ENCODE measurements around the gene NDFIP2. TPM values are rescaled to one million over a fixed set of nuclear protein-coding genes. Genes with fewer than 3 reads are reported as not detected.

Gene NDFIP2
- total RNA-seq, 3 donors from 2014 or later, result 248 to 281 (median 274) TPM

DNA sequence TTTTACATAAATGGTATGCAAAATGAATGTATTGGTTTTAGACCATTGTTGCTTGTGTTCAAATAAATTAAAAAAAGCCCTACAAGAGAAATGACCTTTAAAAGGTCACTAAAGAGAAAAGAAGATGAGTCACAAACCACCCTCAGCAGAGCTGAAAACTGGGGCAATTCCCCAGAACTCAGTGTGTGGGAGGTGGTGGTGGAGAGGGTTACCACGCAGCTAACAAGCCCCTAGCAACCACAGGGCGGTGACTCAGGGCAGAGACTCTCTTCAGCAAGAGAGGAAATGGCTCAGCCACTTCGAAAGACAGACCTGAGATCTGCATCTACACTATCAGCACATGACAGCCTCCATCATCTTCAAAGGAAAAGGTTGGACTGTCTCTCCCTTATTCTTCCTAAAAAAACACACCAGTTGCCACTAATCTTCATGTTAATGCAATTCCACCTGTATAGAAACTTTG is 29.4 kb upstream of the NDFIP2 start:
- DNase-seq (peak; percentile 92), ATAC-seq (peak; percentile 98)
- H3K9me3 Mint-ChIP-seq, result peaks cover 5% of the 10 kb centered on the region
- H3K36me3 Mint-ChIP-seq (ENCODE audit: insufficient read depth), result no peaks in the 10 kb centered on the region
- peaks cover 70% of the 10 kb centered on the region for H3K4me1 Mint-ChIP-seq (ENCODE audit: low read depth)
- peak overlapping the region; percentile 66 for H3K4me3 Mint-ChIP-seq
- no peaks in the 10 kb centered on the region for H3K27me3 Mint-ChIP-seq (ENCODE audit: low read depth)

DNA sequence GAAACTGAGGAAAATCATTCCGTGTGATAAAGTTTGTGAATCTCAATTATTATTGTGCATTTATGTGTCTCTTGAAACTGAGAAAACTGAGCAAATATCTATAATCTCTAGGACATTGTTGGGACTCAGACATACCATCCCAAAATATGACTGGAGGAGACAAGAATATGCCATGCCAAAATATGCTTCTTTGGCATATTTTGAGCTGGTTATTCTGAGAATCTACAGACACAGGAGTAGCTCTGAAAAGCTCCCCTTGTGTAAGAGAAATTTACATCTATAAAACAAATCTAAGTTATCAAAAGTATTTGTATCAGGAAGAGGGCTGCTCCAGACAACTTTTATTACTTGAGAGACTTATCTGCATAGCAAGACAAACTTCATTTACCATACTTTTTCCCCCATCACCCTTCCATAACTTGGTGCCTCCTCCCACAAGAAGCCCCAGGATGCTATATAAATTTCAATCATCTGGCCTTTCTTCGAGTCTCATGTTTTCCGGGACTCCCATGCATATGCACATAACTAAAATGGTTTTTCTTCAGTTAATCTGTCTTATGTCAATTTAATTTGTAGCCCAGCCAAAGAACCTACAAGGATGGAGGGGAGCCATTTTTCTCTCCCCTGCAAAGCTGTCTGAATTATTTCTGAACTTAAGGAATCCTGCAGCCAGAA is 28.6 kb upstream of the NDFIP2 start:
- no peak for DNase-seq
- Mint-ChIP-seq H3K9me3 (peaks cover 5% of the 10 kb centered on the region), H3K36me3 (ENCODE audit: insufficient read depth) (no peaks in the 10 kb centered on the region), H3K4me3 (peak overlapping the region; percentile 66), H3K4me1 (ENCODE audit: low read depth) (peaks cover 71% of the 10 kb centered on the region), H3K27me3 (ENCODE audit: low read depth) (no peaks in the 10 kb centered on the region)
- ATAC-seq, result no peak

DNA sequence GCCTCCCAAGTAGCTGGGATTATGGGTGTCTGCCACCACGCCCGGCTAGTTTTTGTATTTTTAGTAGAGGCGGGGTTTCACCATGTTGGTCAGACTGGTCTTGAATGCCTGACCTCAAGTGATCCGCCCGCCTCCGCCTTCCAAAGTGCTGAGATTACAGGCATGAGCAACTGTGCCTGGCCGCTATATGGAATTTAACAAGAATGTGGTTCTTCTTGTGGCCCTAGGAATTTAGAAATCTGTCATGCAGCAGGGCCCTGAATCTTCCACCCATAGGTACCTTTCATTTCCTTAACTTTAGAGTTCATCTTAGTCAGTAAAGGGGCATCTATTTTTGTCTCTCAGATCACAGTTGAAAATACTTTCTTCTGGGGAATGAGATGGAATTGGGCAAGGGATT is 25.6 kb upstream of the NDFIP2 start:
- no peak overlapping the region for H3K4me3 Mint-ChIP-seq
- H3K27me3 Mint-ChIP-seq (ENCODE audit: low read depth), result no peaks in the 10 kb centered on the region
- ATAC-seq (no peak), DNase-seq (no peak)
- H3K9me3 Mint-ChIP-seq, result no peaks in the 10 kb centered on the region
- H3K4me1 Mint-ChIP-seq (ENCODE audit: low read depth), result peaks cover 48% of the 10 kb centered on the region
- no peaks in the 10 kb centered on the region for H3K36me3 Mint-ChIP-seq (ENCODE audit: insufficient read depth)

DNA sequence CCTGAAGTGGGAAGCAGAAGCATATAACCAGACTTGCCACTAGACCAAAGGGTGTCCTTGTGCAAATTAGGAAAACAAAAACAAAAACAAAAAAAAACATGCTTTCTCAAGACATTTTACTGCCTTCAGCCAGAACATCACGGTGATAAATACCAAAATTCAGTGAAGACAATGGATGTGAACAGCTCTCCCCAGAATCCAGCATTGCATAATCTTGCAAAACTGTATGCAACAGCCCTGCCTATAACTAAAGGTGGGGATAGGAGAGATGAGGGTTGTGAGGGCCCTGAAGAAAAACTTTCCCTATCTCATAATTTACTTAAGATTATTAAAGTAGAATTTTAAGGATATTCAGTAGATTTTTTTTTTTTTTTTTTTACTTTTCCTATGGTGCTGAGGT is 24.9 kb upstream of the NDFIP2 start:
- DNase-seq (no peak), ATAC-seq (no peak)
- Mint-ChIP-seq H3K27me3 (ENCODE audit: low read depth) (no peaks in the 10 kb centered on the region), H3K4me3 (no peak overlapping the region), H3K9me3 (no peaks in the 10 kb centered on the region), H3K4me1 (ENCODE audit: low read depth) (peaks cover 45% of the 10 kb centered on the region), H3K36me3 (ENCODE audit: insufficient read depth) (no peaks in the 10 kb centered on the region)

DNA sequence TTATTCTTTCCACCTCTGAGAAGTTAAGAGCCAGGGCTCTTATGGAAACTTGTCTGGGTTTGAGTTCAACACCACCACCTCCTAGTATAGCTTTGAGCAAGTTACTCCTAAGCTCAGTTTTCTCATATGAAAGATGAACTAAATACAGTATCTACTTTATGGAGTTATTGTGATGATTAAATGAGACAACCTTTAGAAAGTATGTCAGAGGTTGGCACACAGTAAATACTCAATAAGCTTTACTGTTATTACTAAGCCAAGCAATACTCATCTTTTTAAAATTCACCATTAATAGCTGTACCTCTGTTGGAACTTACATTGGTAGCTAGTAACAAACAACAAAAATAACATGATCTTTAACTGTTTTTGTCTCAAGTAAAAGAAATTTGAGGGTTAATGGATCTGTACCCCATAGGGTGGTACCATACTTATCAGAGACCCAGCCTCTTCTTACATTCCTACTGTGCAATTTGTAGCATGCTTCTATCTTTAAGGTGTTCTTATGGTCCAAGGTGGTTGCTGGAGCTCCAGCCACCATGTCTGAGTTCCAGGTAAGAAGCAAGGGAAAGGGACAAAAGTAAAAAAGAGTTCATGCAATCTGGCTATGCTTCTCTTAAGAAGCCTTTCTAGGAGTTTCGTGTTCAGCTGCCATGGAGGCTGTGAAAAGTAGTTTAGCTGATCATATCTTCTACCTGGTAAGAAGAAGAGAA is 24.1 kb upstream of the NDFIP2 start:
- H3K36me3 Mint-ChIP-seq (ENCODE audit: insufficient read depth), result no peaks in the 10 kb centered on the region
- no peaks in the 10 kb centered on the region for H3K9me3 Mint-ChIP-seq
- no peak overlapping the region for H3K4me3 Mint-ChIP-seq
- peaks cover 38% of the 10 kb centered on the region for H3K4me1 Mint-ChIP-seq (ENCODE audit: low read depth)
- DNase-seq, result no peak
- H3K27me3 Mint-ChIP-seq (ENCODE audit: low read depth), result no peaks in the 10 kb centered on the region
- peak; percentile 49 to 65 for ATAC-seq

DNA sequence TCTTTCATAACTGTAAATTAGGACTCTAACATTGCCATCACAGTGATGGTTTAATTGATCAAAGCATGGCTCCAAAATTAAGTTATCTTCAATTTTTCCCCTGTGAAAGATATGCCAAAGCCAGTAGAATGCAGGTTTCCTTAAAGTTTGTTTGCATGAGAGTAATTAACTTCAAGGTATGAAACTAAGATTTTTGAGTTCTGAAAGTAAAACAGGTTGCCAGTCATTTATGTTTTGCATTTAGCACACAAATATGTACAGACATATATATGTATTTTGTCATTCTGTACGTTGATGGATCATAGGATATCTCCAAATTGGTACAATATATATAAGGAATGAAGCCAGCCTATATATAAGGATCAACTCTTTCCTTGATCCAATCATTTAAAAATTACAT is 23.6 kb upstream of the NDFIP2 start:
- no peak for DNase-seq
- H3K27me3 Mint-ChIP-seq (ENCODE audit: low read depth), result no peaks in the 10 kb centered on the region
- peaks cover 32% of the 10 kb centered on the region for H3K4me1 Mint-ChIP-seq (ENCODE audit: low read depth)
- no peaks in the 10 kb centered on the region for H3K9me3 Mint-ChIP-seq
- ATAC-seq, result peak; percentile 35 to 38
- H3K4me3 Mint-ChIP-seq, result no peak overlapping the region
- no peaks in the 10 kb centered on the region for H3K36me3 Mint-ChIP-seq (ENCODE audit: insufficient read depth)

DNA sequence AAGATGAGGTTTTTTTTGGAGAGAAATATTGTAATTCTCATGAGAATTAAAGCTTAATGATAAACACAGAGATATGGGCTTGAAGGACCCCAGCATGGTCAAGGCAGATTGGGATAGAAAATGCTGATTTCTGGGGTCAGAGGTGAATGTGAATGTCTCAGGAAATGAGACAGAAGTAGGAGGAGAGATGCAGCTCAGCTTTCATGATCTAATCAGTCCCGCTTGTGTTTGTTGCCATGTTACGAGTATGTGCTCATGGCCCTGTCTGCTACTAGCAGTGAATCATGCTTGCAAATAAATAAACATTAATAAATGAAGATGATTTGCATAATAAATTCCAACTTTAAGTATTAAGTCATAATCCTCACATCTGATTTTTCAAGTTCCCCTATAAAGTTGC is 23.0 kb upstream of the NDFIP2 start:
- Mint-ChIP-seq H3K27me3 (ENCODE audit: low read depth) (no peaks in the 10 kb centered on the region), H3K4me1 (ENCODE audit: low read depth) (peaks cover 29% of the 10 kb centered on the region), H3K36me3 (ENCODE audit: insufficient read depth) (no peaks in the 10 kb centered on the region), H3K4me3 (no peak overlapping the region), H3K9me3 (no peaks in the 10 kb centered on the region)
- DNase-seq, result no peak
- peak; percentile 62 to 76 for ATAC-seq

GRCh38 chr13:79458436-79458835 is 22.5 kb upstream of the NDFIP2 start:
- peaks cover 26% of the 10 kb centered on the region for H3K4me1 Mint-ChIP-seq (ENCODE audit: low read depth)
- H3K9me3 Mint-ChIP-seq, result no peaks in the 10 kb centered on the region
- no peak for ATAC-seq
- H3K36me3 Mint-ChIP-seq (ENCODE audit: insufficient read depth), result no peaks in the 10 kb centered on the region
- no peak for DNase-seq
- H3K27me3 Mint-ChIP-seq (ENCODE audit: low read depth), result no peaks in the 10 kb centered on the region
- no peak overlapping the region for H3K4me3 Mint-ChIP-seq

DNA sequence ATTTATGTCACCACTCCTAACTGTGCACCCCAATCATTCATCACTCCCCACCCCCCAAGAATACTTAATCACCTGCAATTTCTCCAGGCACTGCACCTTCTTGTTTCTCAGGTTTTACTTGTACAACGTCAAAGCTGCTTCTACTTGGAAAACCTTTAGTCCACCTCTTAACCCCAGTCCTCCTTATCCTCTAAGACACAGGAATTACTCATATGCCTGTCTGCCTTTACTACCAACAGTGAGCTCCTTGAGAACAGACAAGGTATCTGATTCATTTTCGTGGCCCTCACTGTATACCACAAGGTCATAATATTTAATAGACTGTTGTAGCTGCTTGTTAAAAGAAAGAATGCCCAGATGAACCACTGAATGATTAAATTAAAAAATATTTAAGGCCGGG is 21.0 kb upstream of the NDFIP2 start:
- Mint-ChIP-seq H3K4me1 (ENCODE audit: low read depth) (peaks cover 24% of the 10 kb centered on the region), H3K27me3 (ENCODE audit: low read depth) (no peaks in the 10 kb centered on the region), H3K36me3 (ENCODE audit: insufficient read depth) (no peaks in the 10 kb centered on the region), H3K4me3 (no peak overlapping the region), H3K9me3 (no peaks in the 10 kb centered on the region)
- DNase-seq (no peak), ATAC-seq (no peak)

GRCh38 chr13:79462895-79463294 is 18.1 kb upstream of the NDFIP2 start:
- H3K4me3 Mint-ChIP-seq, result no peak overlapping the region
- peaks cover 11% of the 10 kb centered on the region for H3K4me1 Mint-ChIP-seq (ENCODE audit: low read depth)
- no peak for ATAC-seq
- H3K27me3 Mint-ChIP-seq (ENCODE audit: low read depth), result no peaks in the 10 kb centered on the region
- H3K36me3 Mint-ChIP-seq (ENCODE audit: insufficient read depth), result no peaks in the 10 kb centered on the region
- DNase-seq, result no peak
- no peaks in the 10 kb centered on the region for H3K9me3 Mint-ChIP-seq

DNA sequence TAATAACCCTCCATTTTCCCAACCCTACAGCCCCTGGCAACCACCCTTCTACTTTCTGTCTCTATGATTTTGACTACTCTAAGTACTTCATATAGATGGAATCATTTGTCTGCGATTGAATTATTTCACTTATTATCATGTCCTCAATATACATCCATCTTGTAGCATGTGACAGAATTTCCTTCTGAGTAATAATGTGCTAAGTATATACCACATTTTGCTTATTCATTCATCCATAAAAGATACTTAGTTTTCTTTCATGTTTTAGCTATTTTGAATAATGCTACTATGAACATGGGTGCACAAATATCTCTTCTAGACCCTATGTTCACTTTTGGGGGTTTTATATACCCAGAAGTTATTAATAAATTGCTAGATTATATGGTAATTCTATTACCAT is 17.4 kb upstream of the NDFIP2 start:
- no peaks in the 10 kb centered on the region for H3K36me3 Mint-ChIP-seq (ENCODE audit: insufficient read depth)
- no peak for DNase-seq
- no peaks in the 10 kb centered on the region for H3K9me3 Mint-ChIP-seq
- peaks cover 9% of the 10 kb centered on the region for H3K4me1 Mint-ChIP-seq (ENCODE audit: low read depth)
- H3K4me3 Mint-ChIP-seq, result no peak overlapping the region
- ATAC-seq, result peak; percentile 55 to 80
- no peaks in the 10 kb centered on the region for H3K27me3 Mint-ChIP-seq (ENCODE audit: low read depth)

DNA sequence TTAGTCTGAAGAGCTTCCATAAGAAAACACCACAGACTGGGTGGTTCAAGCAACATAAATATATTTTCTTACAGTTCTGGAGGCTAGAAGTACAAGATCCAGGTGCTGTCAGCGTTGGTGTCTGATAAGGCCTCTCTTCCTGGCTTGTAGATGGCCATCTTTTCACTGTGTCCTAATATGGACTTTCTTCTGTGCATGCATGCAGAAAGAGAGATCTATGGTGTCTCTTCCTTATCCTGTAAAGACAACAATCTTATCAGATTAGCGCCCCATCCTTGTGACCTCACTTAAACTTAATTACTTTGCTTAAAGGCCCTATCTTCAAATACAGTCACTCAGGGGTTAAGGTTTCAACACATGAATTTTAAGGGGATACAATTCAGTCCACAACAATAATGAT is 14.1 kb upstream of the NDFIP2 start:
- Mint-ChIP-seq H3K4me3 (no peak overlapping the region), H3K4me1 (ENCODE audit: low read depth) (peaks cover 9% of the 10 kb centered on the region), H3K36me3 (ENCODE audit: insufficient read depth) (no peaks in the 10 kb centered on the region), H3K27me3 (ENCODE audit: low read depth) (no peaks in the 10 kb centered on the region), H3K9me3 (no peaks in the 10 kb centered on the region)
- ATAC-seq (no peak), DNase-seq (no peak)

DNA sequence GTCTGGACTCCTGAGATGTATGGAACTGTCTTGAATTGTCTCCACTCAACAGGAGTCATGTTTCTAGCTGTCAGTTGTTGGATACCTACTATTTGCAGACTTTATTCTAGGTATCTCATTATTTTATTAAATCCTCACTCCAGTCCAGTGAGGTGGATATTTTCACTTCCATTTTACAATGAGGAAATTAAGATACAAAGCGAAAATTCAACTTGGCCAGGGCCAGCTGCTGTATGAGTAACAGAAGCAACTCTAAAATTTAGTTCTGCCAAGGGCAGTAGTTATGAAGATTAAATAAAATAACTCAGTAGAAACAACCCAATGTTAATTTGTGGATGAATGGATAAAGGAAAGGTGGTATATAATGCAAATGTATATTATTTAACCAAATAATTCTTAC is 12.6 kb upstream of the NDFIP2 start:
- H3K4me1 Mint-ChIP-seq (ENCODE audit: low read depth), result peaks cover 5% of the 10 kb centered on the region
- no peaks in the 10 kb centered on the region for H3K9me3 Mint-ChIP-seq
- no peaks in the 10 kb centered on the region for H3K36me3 Mint-ChIP-seq (ENCODE audit: insufficient read depth)
- DNase-seq (no peak), ATAC-seq (no peak)
- H3K27me3 Mint-ChIP-seq (ENCODE audit: low read depth), result no peaks in the 10 kb centered on the region
- no peak overlapping the region for H3K4me3 Mint-ChIP-seq

GRCh38 chr13:79468819-79469218 is 12.1 kb upstream of the NDFIP2 start:
- peaks cover under 1% of the 10 kb centered on the region for H3K4me1 Mint-ChIP-seq (ENCODE audit: low read depth)
- no peaks in the 10 kb centered on the region for H3K27me3 Mint-ChIP-seq (ENCODE audit: low read depth)
- no peak overlapping the region for H3K4me3 Mint-ChIP-seq
- ATAC-seq (no peak), DNase-seq (no peak)
- H3K9me3 Mint-ChIP-seq, result no peaks in the 10 kb centered on the region
- no peaks in the 10 kb centered on the region for H3K36me3 Mint-ChIP-seq (ENCODE audit: insufficient read depth)

DNA sequence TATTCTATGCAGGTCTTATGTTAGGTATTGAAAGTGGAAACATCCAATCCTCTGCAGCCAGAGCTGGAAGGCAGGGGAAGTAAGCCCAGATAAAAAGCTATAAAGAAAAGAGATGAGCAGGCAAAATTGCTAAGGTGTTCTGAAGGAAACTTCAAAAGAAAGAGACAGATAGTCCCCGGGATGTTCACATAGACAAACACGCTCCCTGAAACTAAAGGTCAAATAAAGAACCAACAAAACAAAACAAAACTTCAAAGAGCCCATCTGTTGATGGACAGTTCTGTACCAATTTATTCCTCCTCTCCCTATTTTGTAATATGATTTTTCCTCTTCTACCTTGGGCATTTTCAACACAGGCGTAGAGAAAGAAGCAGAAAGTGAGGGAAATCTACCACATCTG is 11.3 kb upstream of the NDFIP2 start:
- Mint-ChIP-seq H3K27me3 (ENCODE audit: low read depth) (no peaks in the 10 kb centered on the region), H3K9me3 (no peaks in the 10 kb centered on the region), H3K4me1 (ENCODE audit: low read depth) (no peaks in the 10 kb centered on the region), H3K36me3 (ENCODE audit: insufficient read depth) (no peaks in the 10 kb centered on the region), H3K4me3 (no peak overlapping the region)
- DNase-seq (no peak), ATAC-seq (no peak)

Measured in activated T-cell treated with anti-CD3 and anti-CD28 coated beads, Interleukin-2, amount 50 U/mL, for 4 hours (primary cell).